Aorta (tissue), 5 donors: ENCODE results near the gene MCTP1. TPM values are rescaled to one million over a fixed set of nuclear protein-coding genes. Genes with fewer than 3 reads are reported as not detected.

Experiments used
- ATAC-seq: fragments of 200-7000 bp; cut with Tn5 transposase; one replicate; pipeline ENCODE4 v1.9.1; 2022; ENCODE audit warnings: moderate library complexity; ENCODE audit not compliant: low FRiP score
- DNase-seq, 2 donors: peaks; one replicate each; pipeline ENCODE4 v3.0.0-alpha.2; 2020
- H3K27ac ChIP-seq, 2 donors: one replicate each; pipeline ENCODE4 v1.5.1; 2013; ENCODE audit warnings: low read length in 2 of 2, mild to moderate bottlenecking in 2 of 2, moderate library complexity in 2 of 2, control low read depth in 1 of 2, inconsistent platforms in 1 of 2, low read depth in 1 of 2
- H3K27me3 ChIP-seq, 2 donors: one replicate each; pipeline ENCODE4 v1.6.1; 2013; ENCODE audit warnings: control low read depth in 1 of 2, low read length in 1 of 2, mild to moderate bottlenecking in 1 of 2, moderate library complexity in 1 of 2; ENCODE audit not compliant: insufficient read depth in 2 of 2, control insufficient read depth in 1 of 2
- H3K36me3 ChIP-seq, 2 donors: one replicate each; pipeline ENCODE4 v1.6.1; 2013; ENCODE audit warnings: control low read depth in 1 of 2, low read length in 1 of 2, mild to moderate bottlenecking in 1 of 2; ENCODE audit not compliant: insufficient read depth in 2 of 2, control insufficient read depth in 1 of 2
- H3K4me1 ChIP-seq, 2 donors: one replicate each; pipeline ENCODE4 v1.6.1; 2013; ENCODE audit warnings: low read length in 2 of 2, control low read depth in 1 of 2, mild to moderate bottlenecking in 1 of 2, moderate library complexity in 1 of 2; ENCODE audit not compliant: insufficient read depth in 2 of 2, control insufficient read depth in 1 of 2
- H3K4me3 ChIP-seq, 2 donors: one replicate each; pipeline ENCODE4 v1.5.1; 2013; ENCODE audit warnings: low read length in 2 of 2, control low read depth in 1 of 2, mild to moderate bottlenecking in 1 of 2
- H3K9me3 ChIP-seq: one replicate; pipeline ENCODE4 v1.6.1; 2013; ENCODE audit warnings: mild to moderate bottlenecking, low read length; ENCODE audit not compliant: control insufficient read depth
- WGBS, 2 donors: extraction: QIAGEN DNeasy Blood & Tissue Kit; methylation state at CpG; one replicate each; pipeline ENCODE4 v1.1.7; 2013; 5-methylcytosine and 5-hydroxymethylcytosine counted together
- intact Hi-C, 2 donors: fragments of 100-400 bp; cut with DNase I; formaldehyde crosslinking; loops; one replicate each; pipeline versions ENCODE4 v1.14.2 to v1.15.0; 2022
- polyA plus RNA-seq, 2 donors: library from polyadenylated mRNA; stranded (reverse); fragments of 200-250 nt; gene quantifications; one replicate each; pipeline ENCODE4 v1.2.3, GENCODE V29; 2013
- total RNA-seq, 2 donors: library from RNA; stranded (reverse); fragmentation: NEBNext Ultra II Directional; extraction: Animal tissue kit (Norgen Biotek cat#: 25700); gene quantifications; one replicate each; pipeline ENCODE4 v1.2.1, GENCODE V29; 2021
- donor health status: healthy with polysubstance abuse.
- donor health status: Bipolar disorder and iron deficiency.
- donor health status: DM: no; HTN: no; CAD: no.
- donor health status: DM: no; HTN: no; CAD: no.
- donor health status: DM: yes; HTN: yes; CAD: no.

Gene MCTP1
- total and polyA plus RNA-seq, 4 donors, result 0.43 to 103 (median 17.2) TPM

DNA sequence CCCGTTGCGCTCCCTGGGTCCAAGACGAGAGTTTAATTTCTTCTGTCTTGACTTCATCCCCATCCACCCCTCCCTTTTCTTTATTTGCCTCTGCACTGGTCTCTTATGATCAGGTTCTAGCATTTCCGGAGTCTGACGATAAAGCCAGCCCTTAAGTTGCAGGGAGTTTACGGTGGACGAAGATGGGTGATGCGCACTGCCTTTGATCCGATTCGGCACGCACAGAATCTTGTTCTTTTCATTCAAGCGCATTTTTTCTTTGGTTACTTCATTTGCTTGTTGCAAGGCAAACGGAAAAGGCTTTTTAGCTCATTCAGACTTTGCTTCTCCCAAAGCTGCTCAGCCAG, 488 bp upstream of the MCTP1 start:
- WGBS, 2 donors, result 3 to 4% methylated on average over 13 of the region's 13 CpGs
- Histone ChIP-seq H3K27ac (no peak overlapping the region), H3K9me3 (no peaks in the 10 kb centered on the region), H3K4me1 (no peaks in the 10 kb centered on the region), H3K36me3 (no peaks in the 10 kb centered on the region), H3K27me3 (peaks cover 0 to 3% of the 10 kb centered on the region in 2 donors), H3K4me3 (no peak overlapping the region)
- DNase-seq, result no peak
- intact Hi-C loops, result no loop called here
- no peak for ATAC-seq

DNA sequence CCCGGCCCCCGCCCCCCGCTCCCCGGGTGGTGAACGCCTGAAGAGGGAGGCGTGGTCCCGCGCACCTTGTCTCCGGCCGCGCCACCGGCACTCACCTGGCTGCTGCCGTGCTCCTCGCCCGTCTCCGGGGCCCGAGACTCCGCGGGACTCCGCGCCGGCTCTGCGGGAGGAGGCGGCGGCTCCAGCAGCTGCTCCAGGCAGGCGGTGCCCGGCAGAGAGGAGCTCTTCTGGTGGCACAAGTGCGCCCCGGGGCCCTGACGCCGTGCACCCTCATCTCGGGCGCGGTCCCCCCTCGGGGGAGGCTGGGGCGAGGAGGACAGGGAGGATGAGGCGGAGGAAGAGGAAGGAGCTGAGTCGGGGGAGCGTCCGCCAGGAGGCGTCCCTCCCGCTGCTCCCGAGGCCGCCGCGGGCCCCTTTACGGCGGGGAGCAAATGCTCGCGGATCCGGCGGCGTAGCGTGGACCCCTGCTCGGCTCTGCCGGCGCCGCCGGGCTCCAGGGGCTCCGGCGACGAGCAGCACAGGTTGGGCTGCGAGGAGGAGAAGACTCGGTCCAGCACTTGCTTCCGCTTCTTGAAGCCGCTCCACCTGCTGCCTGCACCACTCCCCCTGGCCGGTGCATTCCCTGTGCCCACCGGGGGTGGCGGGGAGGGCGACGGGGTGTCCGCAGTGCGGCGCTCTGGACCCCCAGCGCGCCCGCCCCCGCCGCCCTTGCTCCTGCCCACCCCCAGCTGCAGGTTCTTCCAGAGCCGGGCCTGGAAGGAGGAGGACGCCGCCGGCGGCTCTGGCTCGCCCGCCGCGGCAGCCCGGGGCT, 928 bp downstream of the MCTP1 start:
- Histone ChIP-seq H3K36me3 (no peaks in the 10 kb centered on the region), H3K9me3 (no peaks in the 10 kb centered on the region), H3K27me3 (peaks cover 0 to 3% of the 10 kb centered on the region in 2 donors), H3K27ac (no peak overlapping the region), H3K4me1 (no peaks in the 10 kb centered on the region), H3K4me3 (peak overlapping the region; percentile 5 to 50)
- WGBS, 2 donors, result 1% methylated on average over 51 to 89 of the region's 89 CpGs
- DNase-seq, result peak in 1 of 2 donors; percentile 76
- intact Hi-C loops, result no loop called here
- peak; percentile 63 for ATAC-seq

GRCh38 chr5:95283022-95283615, 1.8 kb downstream of the MCTP1 start:
- ATAC-seq, result no peak
- H3K27me3 ChIP-seq, result peaks cover 0 to 3% of the 10 kb centered on the region in 2 donors
- WGBS, 2 donors, result 48 to 49% methylated on average over 10 of the region's 10 CpGs

DNA sequence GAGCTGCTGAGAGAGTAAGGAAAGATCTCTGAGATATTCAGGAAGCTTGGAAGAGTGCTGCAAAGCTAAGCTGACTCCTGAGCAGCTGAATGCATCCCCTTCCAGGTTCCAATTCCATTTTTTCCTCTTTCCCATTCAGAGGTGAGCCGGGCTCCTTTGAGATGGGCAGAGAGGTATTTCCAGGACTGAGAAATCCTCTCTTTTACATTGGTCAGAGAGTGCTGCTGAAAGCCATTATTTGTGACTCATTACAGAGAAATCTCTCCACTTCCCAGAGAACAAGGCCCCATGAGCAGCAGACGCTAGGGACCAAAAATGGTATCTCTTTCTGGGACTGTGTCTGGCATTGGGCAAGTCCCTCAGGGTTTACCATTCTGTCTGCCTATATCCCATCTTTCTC, 3.7 kb downstream of the MCTP1 start:
- H3K4me3 ChIP-seq, result no peak overlapping the region
- no peaks in the 10 kb centered on the region for H3K27me3 ChIP-seq
- DNase-seq (no peak), ATAC-seq (no peak)
- no peak overlapping the region for H3K27ac ChIP-seq
- intact Hi-C loops, result no loop called here
- no peaks in the 10 kb centered on the region for H3K9me3 ChIP-seq
- no peaks in the 10 kb centered on the region for H3K36me3 ChIP-seq
- 69 to 79% methylated on average over 2 of the region's 2 CpGs for WGBS, 2 donors
- H3K4me1 ChIP-seq, result no peaks in the 10 kb centered on the region

More at GRCh38 chr5:95283022-95283615, 1.8 kb downstream of the MCTP1 start:
- no peaks in the 10 kb centered on the region for H3K4me1 ChIP-seq
- H3K9me3 ChIP-seq, result no peaks in the 10 kb centered on the region
- no peak overlapping the region for H3K4me3 ChIP-seq
- DNase-seq, result no peak
- intact Hi-C loops, result no loop called here
- H3K27ac ChIP-seq, result no peak overlapping the region
- no peaks in the 10 kb centered on the region for H3K36me3 ChIP-seq

- intact Hi-C loops, result no loop called here
- H3K27me3 ChIP-seq, result no peaks in the 10 kb centered on the region
- no peak overlapping the region for H3K27ac ChIP-seq
- no peaks in the 10 kb centered on the region for H3K4me1 ChIP-seq
- ATAC-seq (no peak), DNase-seq (no peak)
- WGBS, 2 donors, result 69 to 71% methylated on average over 8 of the region's 8 CpGs
- H3K36me3 ChIP-seq, result no peaks in the 10 kb centered on the region
- no peaks in the 10 kb centered on the region for H3K9me3 ChIP-seq
- H3K4me3 ChIP-seq, result no peak overlapping the region
Observed at GRCh38 chr5:95280401-95281095, 4.3 kb downstream of the MCTP1 start.

DNA sequence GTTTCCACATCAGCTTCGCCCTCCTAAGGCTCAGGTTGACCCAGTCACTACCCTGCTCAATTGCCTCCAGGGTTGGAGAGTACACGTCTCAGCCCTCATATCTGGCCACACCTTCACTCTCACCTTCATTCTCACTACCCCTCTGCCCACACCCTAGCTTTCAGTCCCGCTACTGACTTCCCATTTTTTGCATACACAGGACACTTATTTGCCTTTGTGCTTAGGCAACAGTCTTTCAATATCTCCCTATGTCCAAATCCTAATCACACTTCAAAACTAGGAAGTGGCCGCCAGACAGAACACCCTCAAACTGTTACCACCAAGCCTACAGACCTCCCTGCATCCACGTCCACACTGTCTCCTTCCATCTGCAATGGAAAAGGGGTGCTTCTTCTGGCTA, 10.9 kb downstream of the MCTP1 start:
- Histone ChIP-seq H3K36me3 (no peaks in the 10 kb centered on the region), H3K9me3 (no peaks in the 10 kb centered on the region), H3K4me3 (no peak overlapping the region), H3K27ac (no peak overlapping the region), H3K4me1 (no peaks in the 10 kb centered on the region), H3K27me3 (no peaks in the 10 kb centered on the region)
- ATAC-seq (no peak), DNase-seq (no peak)
- intact Hi-C loops, result no loop called here
- 87 to 89% methylated on average over 5 of the region's 5 CpGs for WGBS, 2 donors

DNA sequence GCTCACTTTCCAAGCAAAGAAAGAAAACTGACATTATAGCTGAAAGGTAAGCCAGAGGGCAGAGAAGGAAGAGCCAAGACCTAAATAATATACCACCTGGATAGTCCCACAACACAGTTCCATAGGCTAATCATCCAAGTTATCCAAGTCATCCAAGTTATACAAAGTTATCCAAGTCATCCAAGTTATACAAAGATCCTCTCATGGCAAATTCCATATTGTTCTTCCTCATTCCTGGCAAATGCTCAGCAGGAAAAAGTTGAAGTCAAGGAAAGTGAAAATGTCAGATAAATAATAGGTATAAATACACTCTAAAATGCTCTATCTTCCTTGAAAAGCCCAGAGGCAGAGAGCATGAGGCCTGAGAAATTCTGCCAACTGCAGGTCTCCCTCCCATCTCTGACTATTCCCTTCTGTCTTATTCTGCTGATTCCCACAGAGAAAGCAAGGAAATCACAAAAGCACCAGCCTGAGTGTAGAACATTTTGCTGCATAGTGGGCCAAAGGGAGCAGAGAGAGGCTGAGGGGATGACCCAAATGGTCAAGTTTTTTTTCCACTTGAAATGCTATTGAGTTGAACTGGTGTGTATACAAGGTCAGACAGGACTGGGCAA, 12.5 kb downstream of the MCTP1 start:
- DNase-seq, result no peak
- no peaks in the 10 kb centered on the region for H3K27me3 ChIP-seq
- intact Hi-C loops, result no loop called here
- H3K36me3 ChIP-seq, result no peaks in the 10 kb centered on the region
- ATAC-seq, result no peak
- no peak overlapping the region for H3K4me3 ChIP-seq
- no peaks in the 10 kb centered on the region for H3K9me3 ChIP-seq
- H3K27ac ChIP-seq, result no peak overlapping the region
- no peaks in the 10 kb centered on the region for H3K4me1 ChIP-seq

- H3K27me3 ChIP-seq, result no peaks in the 10 kb centered on the region
- intact Hi-C loops, result no loop called here
- DNase-seq (no peak), ATAC-seq (no peak)
- H3K36me3 ChIP-seq, result no peaks in the 10 kb centered on the region
- no peaks in the 10 kb centered on the region for H3K4me1 ChIP-seq
- no peak overlapping the region for H3K27ac ChIP-seq
- WGBS, 2 donors, result 73 to 76% methylated on average over 3 of the region's 3 CpGs
- H3K9me3 ChIP-seq, result no peaks in the 10 kb centered on the region
- H3K4me3 ChIP-seq, result no peak overlapping the region
Observed at GRCh38 chr5:95262933-95263660, 21.8 kb downstream of the MCTP1 start.
